Liver (tissue), 9 donors: ENCODE measurements around the gene TPSG1. TPM values are rescaled to one million over a fixed set of nuclear protein-coding genes. Genes with fewer than 3 reads are reported as not detected.
"Not testable (repeated sequence)": the region's sequence is repeated elsewhere in the genome, so short reads cannot be mapped to it uniquely, and the experiment has no call there.

ENCODE experiments used
- DNase-seq: peaks from one replicate; pipeline ENCODE4 v3.0.0-alpha.2; 2017; ENCODE audit warnings: low spot score
- H3K27ac ChIP-seq, 2 donors: one replicate each; pipeline ENCODE4 v1.7.0; 2013; ENCODE audit warnings: inconsistent platforms in 2 of 2, low read length in 2 of 2, control low read depth in 1 of 2, low read depth in 1 of 2, mild to moderate bottlenecking in 1 of 2
- H3K27me3 ChIP-seq, 4 donors: one replicate each; pipeline versions ENCODE4 v1.6.1 to v1.7.0; 2013; ENCODE audit warnings: low read length in 3 of 4, inconsistent platforms in 1 of 4, mild to moderate bottlenecking in 1 of 4, moderate library complexity in 1 of 4; ENCODE audit not compliant: control insufficient read depth in 4 of 4, insufficient read depth in 4 of 4
- H3K36me3 ChIP-seq, 4 donors: one replicate each; pipeline versions ENCODE4 v1.6.1 to v1.7.0; 2013; ENCODE audit warnings: low read length in 3 of 4, mild to moderate bottlenecking in 3 of 4, low read depth in 1 of 4, moderate library complexity in 1 of 4; ENCODE audit not compliant: control insufficient read depth in 4 of 4, insufficient read depth in 3 of 4
- H3K4me1 ChIP-seq, 4 donors: one replicate each; pipeline versions ENCODE4 v1.6.1 to v1.7.0; 2013; ENCODE audit warnings: low read length in 3 of 4, mild to moderate bottlenecking in 3 of 4, moderate library complexity in 1 of 4; ENCODE audit not compliant: control insufficient read depth in 4 of 4, insufficient read depth in 4 of 4
- H3K4me3 ChIP-seq, 3 donors: one replicate each; pipeline versions ENCODE4 v1.6.1 to v1.7.0; 2013; ENCODE audit warnings: low read length in 3 of 3, control low read depth in 1 of 3, low read depth in 1 of 3, mild to moderate bottlenecking in 1 of 3
- H3K9ac ChIP-seq, 2 donors: one replicate each; pipeline ENCODE4 v1.7.0; 2013; ENCODE audit warnings: low read length in 2 of 2, mild to moderate bottlenecking in 2 of 2, moderate library complexity in 2 of 2, control low read depth in 1 of 2, low read depth in 1 of 2
- H3K9me3 ChIP-seq, 4 donors: one replicate each; pipeline versions ENCODE4 v1.6.1 to v1.7.0; 2013; ENCODE audit warnings: low read length in 3 of 4; ENCODE audit not compliant: control insufficient read depth in 4 of 4
- EGR1 ChIP-seq, 2 donors: IDR thresholded peaks; 2 replicates each; pipeline ENCODE4 v1.6.1; 2016 to 2018; ENCODE audit warnings: antibody characterized with exemption in 2 of 2, low read depth in 2 of 2
- FOXA1 ChIP-seq: IDR thresholded peaks from 2 replicates; pipeline ENCODE4 v1.6.1; 2016; ENCODE audit warnings: antibody characterized with exemption
- FOXA2 ChIP-seq: IDR thresholded peaks from 2 replicates; pipeline ENCODE4 v1.6.1; 2016; ENCODE audit warnings: antibody characterized with exemption
- GABPA ChIP-seq, 2 donors: IDR thresholded peaks in 1 of 2; conservative IDR thresholded peaks in 1 of 2; 2 replicates each; pipeline ENCODE4 v1.6.1; 2016; ENCODE audit warnings: antibody characterized with exemption in 2 of 2, mild to moderate bottlenecking in 1 of 2, moderate library complexity in 1 of 2
- HNF4G ChIP-seq: IDR thresholded peaks from 2 replicates; pipeline ENCODE4 v1.6.1; 2016; ENCODE audit warnings: antibody characterized with exemption
- JUND ChIP-seq, 2 donors: IDR thresholded peaks; 2 replicates each; pipeline ENCODE4 v1.6.1; 2016; ENCODE audit warnings: antibody characterized with exemption in 2 of 2
- RAD21 ChIP-seq, 2 donors: IDR thresholded peaks; 2 replicates each; pipeline ENCODE4 v1.6.1; 2016; ENCODE audit warnings: antibody characterized with exemption in 2 of 2, mild to moderate bottlenecking in 2 of 2
- SP1 ChIP-seq: IDR thresholded peaks from 2 replicates; pipeline ENCODE4 v1.6.1; 2018; ENCODE audit warnings: antibody characterized with exemption, mild to moderate bottlenecking
- WGBS: extraction: QIAGEN DNeasy Blood & Tissue Kit; methylation state at CpG from one replicate; pipeline ENCODE4 v1.1.7; 2013; 5-methylcytosine and 5-hydroxymethylcytosine counted together
- polyA plus RNA-seq, 2 donors: library from polyadenylated mRNA; stranded (reverse) in 1 of 2; unstranded in 1 of 2; fragments of 200-250 nt in 1 of 2; fragments of >200 nt in 1 of 2; fragmentation: Nextera tagmentation in 1 of 2; extraction: Ambion mirVana in 1 of 2; gene quantifications; one replicate each; pipeline versions ENCODE4 v1.2.1 to v1.2.3, GENCODE V29; 2013 to 2015
- total RNA-seq, 2 donors: library from RNA; depleted of rRNA; stranded (reverse); fragments of >200 nt; gene quantifications; one replicate each; pipeline ENCODE4 v1.2.3, GENCODE V29; 2014
- TF ChIP-seq, protein P1 (sequence below): IDR thresholded peaks from 2 replicates; pipeline ENCODE4 v1.6.1; 2016; ENCODE audit warnings: antibody characterized with exemption
- TF ChIP-seq, protein P2 (sequence below): IDR thresholded peaks from 2 replicates; pipeline ENCODE4 v1.6.1; 2016; ENCODE audit warnings: antibody characterized with exemption
- TF ChIP-seq, protein P3 (sequence below): IDR thresholded peaks from 2 replicates; pipeline ENCODE4 v1.6.1; 2016; ENCODE audit warnings: antibody characterized with exemption, mild to moderate bottlenecking
- TF ChIP-seq, protein P4 (sequence below): fragments of 150-350 bp; IDR thresholded peaks from 2 replicates; pipeline ENCODE4 v1.5.1; 2017; ENCODE audit warnings: improper control_type of control experiment, low read depth, low read length; ENCODE audit not compliant: missing input control
- donor health status: healthy.
- donor health status: healthy.
- donor health status: healthy.
- donor health status: healthy.
- donor health status: healthy.

Gene TPSG1
- total and polyA plus RNA-seq, 4 donors: 0.55 TPM; not detected in 3

DNA sequence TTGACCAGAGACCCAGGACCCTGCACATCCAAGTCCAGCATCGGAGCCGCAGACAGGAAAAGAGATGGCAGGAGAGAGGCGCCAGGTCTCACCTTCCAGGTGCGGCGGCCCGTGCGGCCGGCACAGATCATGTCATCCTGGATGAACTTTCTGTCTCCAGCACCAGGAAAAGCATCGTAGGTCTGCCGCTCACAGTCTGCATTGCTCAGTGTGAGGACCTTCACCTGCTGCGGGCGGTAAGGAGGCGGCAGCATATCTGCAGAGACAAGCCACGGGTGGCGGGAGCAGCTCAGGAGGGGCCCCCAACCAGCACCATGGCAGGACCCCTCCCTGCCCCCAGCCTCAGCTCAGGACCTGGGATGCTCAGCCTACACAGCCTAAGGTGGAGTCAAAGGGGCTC, 48.7 kb upstream of the TPSG1 start (continued):
- no peak for TF ChIP-seq FOXA1
- TF ChIP-seq, protein P1, sequence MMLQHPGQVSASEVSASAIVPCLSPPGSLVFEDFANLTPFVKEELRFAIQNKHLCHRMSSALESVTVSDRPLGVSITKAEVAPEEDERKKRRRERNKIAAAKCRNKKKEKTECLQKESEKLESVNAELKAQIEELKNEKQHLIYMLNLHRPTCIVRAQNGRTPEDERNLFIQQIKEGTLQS: no peak
- no peak for TF ChIP-seq EGR1 (IDR thresholded peaks at IDR 0.05; ENCODE audit: low read depth in 2 of 2)
- TF ChIP-seq FOXA2: no peak
- no peak for TF ChIP-seq GABPA (IDR thresholded peaks at IDR 0.05 in 1 of 2, conservative IDR thresholded peaks at IDR 0.05 in 1 of 2)
- no peak for TF ChIP-seq RAD21 (IDR thresholded peaks at IDR 0.05)

DNA sequence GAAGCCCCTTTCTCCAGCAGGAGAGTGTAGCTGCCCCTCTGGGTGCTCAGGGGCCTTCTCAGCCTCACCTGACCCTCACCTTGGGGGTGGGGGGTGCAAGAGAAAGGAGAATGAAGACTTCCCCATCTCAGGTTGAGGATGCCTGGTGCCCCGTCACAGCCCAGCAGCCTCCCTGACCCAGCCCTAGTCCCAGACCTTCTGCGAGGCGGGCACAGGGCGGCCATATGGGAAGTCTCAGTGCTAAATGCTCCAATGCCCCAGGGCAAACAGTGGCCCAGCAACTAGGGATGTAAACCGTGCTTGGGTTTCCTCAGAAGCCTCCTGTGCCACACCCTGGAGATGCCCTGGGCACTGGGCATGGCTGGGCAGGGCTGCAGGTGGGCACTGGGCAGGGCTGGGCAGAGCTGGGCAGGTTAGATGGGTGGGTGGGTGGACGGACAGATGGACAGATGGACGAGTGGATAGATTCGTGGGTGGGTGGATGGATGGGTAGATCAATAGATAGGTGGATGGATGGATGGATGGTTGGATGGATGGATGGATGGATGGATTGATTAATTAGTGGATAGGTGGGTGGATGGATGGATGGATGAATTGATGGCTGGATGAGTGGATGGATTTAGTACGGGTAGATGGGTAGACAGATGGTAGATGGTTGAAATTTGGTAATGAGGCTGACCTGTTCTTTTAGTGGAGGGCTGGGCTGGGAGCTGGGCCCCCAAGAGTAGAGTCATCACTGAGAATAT, 47.6 kb upstream of the TPSG1 start:
- Histone ChIP-seq H3K4me3 (no peak overlapping the region), H3K27me3 (peaks cover 0 to 3% (median 0%) of the 10 kb centered on the region in 4 donors), H3K9me3 (no peaks in the 10 kb centered on the region), H3K9ac (no peak overlapping the region), H3K4me1 (no peaks in the 10 kb centered on the region), H3K27ac (no peak overlapping the region), H3K36me3 (no peaks in the 10 kb centered on the region)
- TF ChIP-seq, protein P2, sequence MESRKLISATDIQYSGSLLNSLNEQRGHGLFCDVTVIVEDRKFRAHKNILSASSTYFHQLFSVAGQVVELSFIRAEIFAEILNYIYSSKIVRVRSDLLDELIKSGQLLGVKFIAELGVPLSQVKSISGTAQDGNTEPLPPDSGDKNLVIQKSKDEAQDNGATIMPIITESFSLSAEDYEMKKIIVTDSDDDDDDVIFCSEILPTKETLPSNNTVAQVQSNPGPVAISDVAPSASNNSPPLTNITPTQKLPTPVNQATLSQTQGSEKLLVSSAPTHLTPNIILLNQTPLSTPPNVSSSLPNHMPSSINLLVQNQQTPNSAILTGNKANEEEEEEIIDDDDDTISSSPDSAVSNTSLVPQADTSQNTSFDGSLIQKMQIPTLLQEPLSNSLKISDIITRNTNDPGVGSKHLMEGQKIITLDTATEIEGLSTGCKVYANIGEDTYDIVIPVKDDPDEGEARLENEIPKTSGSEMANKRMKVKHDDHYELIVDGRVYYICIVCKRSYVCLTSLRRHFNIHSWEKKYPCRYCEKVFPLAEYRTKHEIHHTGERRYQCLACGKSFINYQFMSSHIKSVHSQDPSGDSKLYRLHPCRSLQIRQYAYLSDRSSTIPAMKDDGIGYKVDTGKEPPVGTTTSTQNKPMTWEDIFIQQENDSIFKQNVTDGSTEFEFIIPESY: no peak
- no peak for TF ChIP-seq GABPA (IDR thresholded peaks at IDR 0.05 in 1 of 2, conservative IDR thresholded peaks at IDR 0.05 in 1 of 2)
- TF ChIP-seq, protein P3, sequence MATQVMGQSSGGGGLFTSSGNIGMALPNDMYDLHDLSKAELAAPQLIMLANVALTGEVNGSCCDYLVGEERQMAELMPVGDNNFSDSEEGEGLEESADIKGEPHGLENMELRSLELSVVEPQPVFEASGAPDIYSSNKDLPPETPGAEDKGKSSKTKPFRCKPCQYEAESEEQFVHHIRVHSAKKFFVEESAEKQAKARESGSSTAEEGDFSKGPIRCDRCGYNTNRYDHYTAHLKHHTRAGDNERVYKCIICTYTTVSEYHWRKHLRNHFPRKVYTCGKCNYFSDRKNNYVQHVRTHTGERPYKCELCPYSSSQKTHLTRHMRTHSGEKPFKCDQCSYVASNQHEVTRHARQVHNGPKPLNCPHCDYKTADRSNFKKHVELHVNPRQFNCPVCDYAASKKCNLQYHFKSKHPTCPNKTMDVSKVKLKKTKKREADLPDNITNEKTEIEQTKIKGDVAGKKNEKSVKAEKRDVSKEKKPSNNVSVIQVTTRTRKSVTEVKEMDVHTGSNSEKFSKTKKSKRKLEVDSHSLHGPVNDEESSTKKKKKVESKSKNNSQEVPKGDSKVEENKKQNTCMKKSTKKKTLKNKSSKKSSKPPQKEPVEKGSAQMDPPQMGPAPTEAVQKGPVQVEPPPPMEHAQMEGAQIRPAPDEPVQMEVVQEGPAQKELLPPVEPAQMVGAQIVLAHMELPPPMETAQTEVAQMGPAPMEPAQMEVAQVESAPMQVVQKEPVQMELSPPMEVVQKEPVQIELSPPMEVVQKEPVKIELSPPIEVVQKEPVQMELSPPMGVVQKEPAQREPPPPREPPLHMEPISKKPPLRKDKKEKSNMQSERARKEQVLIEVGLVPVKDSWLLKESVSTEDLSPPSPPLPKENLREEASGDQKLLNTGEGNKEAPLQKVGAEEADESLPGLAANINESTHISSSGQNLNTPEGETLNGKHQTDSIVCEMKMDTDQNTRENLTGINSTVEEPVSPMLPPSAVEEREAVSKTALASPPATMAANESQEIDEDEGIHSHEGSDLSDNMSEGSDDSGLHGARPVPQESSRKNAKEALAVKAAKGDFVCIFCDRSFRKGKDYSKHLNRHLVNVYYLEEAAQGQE: no peak
- no peak for TF ChIP-seq RAD21 (IDR thresholded peaks at IDR 0.05)
- TF ChIP-seq JUND (IDR thresholded peaks at IDR 0.05): no peak
- TF ChIP-seq SP1: no peak
- TF ChIP-seq, protein P4, sequence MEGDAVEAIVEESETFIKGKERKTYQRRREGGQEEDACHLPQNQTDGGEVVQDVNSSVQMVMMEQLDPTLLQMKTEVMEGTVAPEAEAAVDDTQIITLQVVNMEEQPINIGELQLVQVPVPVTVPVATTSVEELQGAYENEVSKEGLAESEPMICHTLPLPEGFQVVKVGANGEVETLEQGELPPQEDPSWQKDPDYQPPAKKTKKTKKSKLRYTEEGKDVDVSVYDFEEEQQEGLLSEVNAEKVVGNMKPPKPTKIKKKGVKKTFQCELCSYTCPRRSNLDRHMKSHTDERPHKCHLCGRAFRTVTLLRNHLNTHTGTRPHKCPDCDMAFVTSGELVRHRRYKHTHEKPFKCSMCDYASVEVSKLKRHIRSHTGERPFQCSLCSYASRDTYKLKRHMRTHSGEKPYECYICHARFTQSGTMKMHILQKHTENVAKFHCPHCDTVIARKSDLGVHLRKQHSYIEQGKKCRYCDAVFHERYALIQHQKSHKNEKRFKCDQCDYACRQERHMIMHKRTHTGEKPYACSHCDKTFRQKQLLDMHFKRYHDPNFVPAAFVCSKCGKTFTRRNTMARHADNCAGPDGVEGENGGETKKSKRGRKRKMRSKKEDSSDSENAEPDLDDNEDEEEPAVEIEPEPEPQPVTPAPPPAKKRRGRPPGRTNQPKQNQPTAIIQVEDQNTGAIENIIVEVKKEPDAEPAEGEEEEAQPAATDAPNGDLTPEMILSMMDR: no peak
- no peak for TF ChIP-seq EGR1 (IDR thresholded peaks at IDR 0.05; ENCODE audit: low read depth in 2 of 2)
- TF ChIP-seq, protein P1: no peak
- TF ChIP-seq HNF4G: no peak
- DNase-seq: no peak
- WGBS: 73% methylated on average over 9 of the region's 9 CpGs

DNA sequence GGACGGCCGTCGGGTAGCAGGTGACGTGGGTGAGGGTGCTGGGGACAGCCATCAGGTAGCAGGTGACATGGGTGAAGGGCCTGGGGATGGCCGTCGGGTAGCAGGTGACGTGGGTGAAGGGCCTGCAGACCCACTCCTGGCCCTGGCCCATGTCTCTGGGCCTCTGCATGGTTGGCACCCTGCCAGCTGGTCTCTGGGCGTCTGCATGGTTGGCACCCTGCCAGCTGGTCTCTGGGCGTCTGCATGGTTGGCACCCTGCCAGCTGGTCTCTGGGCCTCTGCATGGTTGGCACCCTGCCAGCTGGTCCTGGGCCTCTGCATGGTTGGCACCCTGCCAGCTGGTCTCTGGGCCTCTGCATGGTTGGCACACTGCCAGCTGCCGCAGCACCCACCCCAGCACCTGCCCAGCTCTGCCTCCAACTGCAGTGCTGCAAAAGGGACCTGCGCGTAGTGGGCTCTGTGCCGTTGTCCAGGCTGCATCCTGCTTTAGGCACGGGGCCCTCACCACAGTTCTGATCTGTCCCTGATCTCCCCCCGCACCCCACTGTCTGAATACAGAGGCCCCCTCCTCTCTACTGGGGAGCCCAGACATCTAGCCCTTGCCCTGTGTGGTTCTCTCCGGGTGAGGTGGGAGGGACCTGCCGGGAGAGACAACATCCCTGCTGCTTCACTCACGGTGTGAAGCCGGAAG, 46.8 kb upstream of the TPSG1 start:
- H3K9me3 ChIP-seq, H3K9ac ChIP-seq, H3K27me3 ChIP-seq, H3K36me3 ChIP-seq, H3K4me3 ChIP-seq, H3K4me1 ChIP-seq, H3K27ac ChIP-seq: not testable (repeated sequence)
- peak; percentile 83 for DNase-seq
- 37% methylated on average over 19 of the region's 19 CpGs for WGBS
